HEK293T (cell line): ENCODE measurements around the gene FBXL16.

Experiments
- ELF4 ChIP-seq: fragments of 450-650 bp; IDR thresholded peaks from 2 replicates; pipeline ENCODE4 v1.6.1; 2017; ENCODE audit warnings: antibody characterized with exemption
- FOXA1 ChIP-seq: fragments of 450-650 bp; IDR thresholded peaks from 2 replicates; pipeline ENCODE4 v1.6.1; 2016; ENCODE audit warnings: mild to moderate bottlenecking
- FOXM1 ChIP-seq: fragments of 450-650 bp; IDR thresholded peaks from 2 replicates; pipeline ENCODE4 v1.6.1; 2017; ENCODE audit warnings: mild to moderate bottlenecking, borderline replicate concordance
- NFRKB ChIP-seq: fragments of 450-650 bp; IDR thresholded peaks from 2 replicates; pipeline ENCODE4 v1.6.1; 2016; ENCODE audit warnings: mild to moderate bottlenecking, moderate library complexity
- SP1 ChIP-seq: fragments of 450-650 bp; IDR thresholded peaks from 2 replicates; pipeline ENCODE4 v1.6.1; 2017
- SUZ12 ChIP-seq: fragments of 450-650 bp; IDR thresholded peaks from 2 replicates; pipeline ENCODE4 v1.6.1; 2016; ENCODE audit warnings: mild to moderate bottlenecking

- no peak for TF ChIP-seq SP1
- no peak for TF ChIP-seq NFRKB
- TF ChIP-seq FOXM1 = no peak
- no peak for TF ChIP-seq FOXA1
- no peak for TF ChIP-seq SUZ12
- no peak for TF ChIP-seq ELF4
Measured at GRCh38 chr16:716200-716568, 10.6 kb upstream of the FBXL16 start.
